GM23338 (cell line): ENCODE data around the gene IL1RN. TPM values are rescaled to one million over a fixed set of nuclear protein-coding genes. Genes with fewer than 3 reads are reported as not detected.

Experiments used
- ATAC-seq: fragments of 200-7000 bp; cut with Tn5 transposase; 3 replicates; pipeline ENCODE4 v1.9.1; 2020
- DNase-seq: peaks from one replicate; pipeline ENCODE4 v3.0.0-alpha.2; 2015; ENCODE audit warnings: low spot score
- H2AFZ ChIP-seq: fragments of 200-600 bp; sonication (generic); 2 replicates; pipeline ENCODE4 v1.8.0; 2016; ENCODE audit warnings: antibody characterized with exemption, mild to moderate bottlenecking, moderate library complexity
- H3F3A ChIP-seq: fragments of 200-600 bp; sonication (generic); replicated peaks from 2 replicates; pipeline ENCODE4 v1.8.0; 2017; ENCODE audit warnings: antibody characterized with exemption, mixed run types, low read depth
- H3K27ac ChIP-seq: fragments of 200-600 bp; sonication (generic); 2 replicates; pipeline ENCODE4 v1.6.1; 2016; ENCODE audit warnings: low read depth
- H3K27me3 ChIP-seq: fragments of 200-600 bp; sonication (generic); 2 replicates; pipeline ENCODE4 v1.8.0; 2016; ENCODE audit warnings: mild to moderate bottlenecking, mixed run types, moderate library complexity; ENCODE audit not compliant: insufficient read depth
- H3K36me3 ChIP-seq: fragments of 200-600 bp; sonication (generic); 2 replicates; pipeline ENCODE4 v1.8.0; 2016; ENCODE audit warnings: mild to moderate bottlenecking; ENCODE audit not compliant: insufficient read depth
- H3K4me1 ChIP-seq: fragments of 200-600 bp; sonication (generic); 2 replicates; pipeline ENCODE4 v1.8.0; 2016; ENCODE audit warnings: mild to moderate bottlenecking, moderate library complexity; ENCODE audit not compliant: insufficient read depth
- H3K4me2 ChIP-seq: fragments of 200-600 bp; sonication (generic); 2 replicates; pipeline ENCODE4 v1.7.1; 2017; ENCODE audit warnings: mixed run types
- H3K4me3 ChIP-seq: fragments of 200-600 bp; sonication (generic); 2 replicates; pipeline ENCODE4 v1.6.1; 2016; ENCODE audit warnings: mixed run types
- H3K79me2 ChIP-seq: fragments of 200-600 bp; sonication (generic); replicated peaks from 2 replicates; pipeline ENCODE4 v1.8.0; 2017; ENCODE audit warnings: mild to moderate bottlenecking; ENCODE audit not compliant: insufficient read depth
- H3K9me2 ChIP-seq: fragments of 200-600 bp; sonication (generic); 2 replicates; pipeline ENCODE4 v1.8.0; 2017; ENCODE audit not compliant: insufficient read depth
- H4K20me1 ChIP-seq: fragments of 200-600 bp; sonication (generic); replicated peaks from 2 replicates; pipeline ENCODE4 v1.8.0; 2017; ENCODE audit warnings: mild to moderate bottlenecking; ENCODE audit not compliant: insufficient read depth
- H3K27ac Mint-ChIP-seq: 2 replicates; pipeline ENCODE4 v1.8.0; 2020; ENCODE audit warnings: inconsistent platforms, mild to moderate bottlenecking, moderate library complexity, mixed read lengths
- H3K27me3 Mint-ChIP-seq: 3 replicates; pipeline ENCODE4 v1.8.0; 2022; ENCODE audit warnings: low read depth, mild to moderate bottlenecking, moderate library complexity, mixed read lengths, inconsistent platforms; ENCODE audit not compliant: insufficient read depth, poor library complexity
- H3K36me3 Mint-ChIP-seq: 3 replicates; pipeline ENCODE4 v1.8.0; 2021; ENCODE audit warnings: low read depth, mild to moderate bottlenecking, inconsistent platforms, moderate library complexity, mixed read lengths
- H3K4me1 Mint-ChIP-seq: 3 replicates; pipeline ENCODE4 v1.8.0; 2020; ENCODE audit warnings: mild to moderate bottlenecking, inconsistent platforms, mixed read lengths
- H3K4me3 Mint-ChIP-seq: 3 replicates; pipeline ENCODE4 v1.8.0; 2021; ENCODE audit warnings: moderate library complexity, mild to moderate bottlenecking, inconsistent platforms, mixed read lengths
- H3K9me3 Mint-ChIP-seq: 3 replicates; pipeline ENCODE4 v1.8.0; 2020; ENCODE audit warnings: moderate library complexity, mild to moderate bottlenecking, inconsistent platforms, mixed read lengths
- CREB1 ChIP-seq: fragments of 250-450 bp; sonication (Bioruptor Pico); IDR thresholded peaks from 2 replicates; pipeline ENCODE4 v1.5.0; 2020; ENCODE audit warnings: low read depth, mild to moderate bottlenecking, moderate library complexity
- CTCF ChIP-seq, 2 experiments: fragments of 200-600 bp in 1 of 2; sonication (generic) in 1 of 2; conservative IDR thresholded peaks; 2 replicates each; pipeline versions ENCODE4 v1.5.1 to v1.6.1; 2016 to 2017; ENCODE audit warnings: antibody characterized with exemption in 2 of 2, low read depth in 2 of 2, mild to moderate bottlenecking in 2 of 2, moderate library complexity in 1 of 2
- ETS1 ChIP-seq: IDR thresholded peaks from 2 replicates; pipeline ENCODE4 v1.6.1; 2016; ENCODE audit warnings: antibody characterized with exemption
- EZH2 ChIP-seq: fragments of 200-600 bp; sonication (generic); IDR thresholded peaks from one replicate; pipeline ENCODE4 v1.8.0; 2017; ENCODE audit warnings: antibody characterized with exemption, mild to moderate bottlenecking, low read depth; ENCODE audit not compliant: unreplicated experiment
- EZH2phosphoT487 ChIP-seq: fragments of 200-600 bp; sonication (generic); IDR thresholded peaks from one replicate; pipeline ENCODE4 v1.8.1; 2018; ENCODE audit warnings: antibody characterized with exemption; ENCODE audit not compliant: unreplicated experiment
- JUNB ChIP-seq: IDR thresholded peaks from one replicate; pipeline ENCODE4 v1.6.1; 2016; ENCODE audit warnings: antibody characterized with exemption; ENCODE audit not compliant: unreplicated experiment
- NANOG ChIP-seq: IDR thresholded peaks from 2 replicates; pipeline ENCODE4 v1.6.1; 2016; ENCODE audit warnings: antibody characterized with exemption, borderline replicate concordance
- POLR2AphosphoS5 ChIP-seq: IDR thresholded peaks from 2 replicates; pipeline ENCODE4 v1.6.1; 2016; ENCODE audit warnings: antibody characterized with exemption, low read depth
- REST ChIP-seq: IDR thresholded peaks from one replicate; pipeline ENCODE4 v1.6.1; 2018; ENCODE audit warnings: antibody characterized with exemption; ENCODE audit not compliant: unreplicated experiment
- STAT1 ChIP-seq: IDR thresholded peaks from one replicate; pipeline ENCODE4 v1.6.1; 2016; ENCODE audit warnings: antibody characterized with exemption; ENCODE audit not compliant: unreplicated experiment
- ZNF114 ChIP-seq: fragments of 250-450 bp; sonication (Bioruptor Pico); IDR thresholded peaks from 2 replicates; pipeline ENCODE4 v1.5.0; 2020; ENCODE audit warnings: mild to moderate bottlenecking, moderate library complexity
- ZNF331 ChIP-seq: fragments of 250-450 bp; sonication (Bioruptor Pico); IDR thresholded peaks from 2 replicates; pipeline ENCODE4 v1.5.0; 2020; ENCODE audit warnings: low read depth, mild to moderate bottlenecking, moderate library complexity
- ZNF462 ChIP-seq: fragments of 250-450 bp; sonication (Bioruptor Pico); IDR thresholded peaks from 2 replicates; pipeline ENCODE4 v1.5.0; 2020; ENCODE audit warnings: mild to moderate bottlenecking, moderate library complexity
- polyA plus RNA-seq: library from polyadenylated mRNA; unstranded; fragments of >200 nt; fragmentation: Nextera tagmentation; extraction: Ambion mirVana; gene quantifications from 2 replicates; pipeline ENCODE4 v1.2.1, GENCODE V29; 2016
- total RNA-seq: library from RNA; depleted of rRNA; stranded (reverse); fragments of >200 nt; shearing (Covaris generic); gene quantifications from 2 replicates; pipeline ENCODE4 v1.2.3, GENCODE V29; 2014

IL1RN gene
- total and polyA plus RNA-seq, 2 experiments from 2014 or later, result not detected

GRCh38 chr2:113102133-113102532 is 25.3 kb upstream of the IL1RN start:
- no peak for TF ChIP-seq EZH2
- no peak for TF ChIP-seq ETS1
- no peak for TF ChIP-seq REST
- no peak for TF ChIP-seq CTCF (conservative IDR thresholded peaks at IDR 0.05; ENCODE audit: low read depth in 2 of 2)
- TF ChIP-seq STAT1, result no peak
- TF ChIP-seq ZNF114 (CRISPR knock-in tag), result no peak
- no peak for TF ChIP-seq ZNF462 (CRISPR knock-in tag)
- no peak for TF ChIP-seq JUNB
- TF ChIP-seq ZNF331 (CRISPR knock-in tag), result no peak
- no peak for TF ChIP-seq CREB1 (CRISPR knock-in tag)
- TF ChIP-seq POLR2AphosphoS5, result no peak
- no peak for TF ChIP-seq EZH2phosphoT487
- TF ChIP-seq NANOG, result no peak
- no peak overlapping the region for H3K27ac Mint-ChIP-seq
- H3K4me3 Mint-ChIP-seq, result no peak overlapping the region
- H3K9me3 Mint-ChIP-seq, result peaks cover 16% of the 10 kb centered on the region
- no peak overlapping the region for H3K4me2 ChIP-seq
- no peaks in the 10 kb centered on the region for H3K27me3 Mint-ChIP-seq
- H3K27ac ChIP-seq, result no peak overlapping the region
- H3K4me1 ChIP-seq, result no peaks in the 10 kb centered on the region
- no peaks in the 10 kb centered on the region for H4K20me1 ChIP-seq
- no peaks in the 10 kb centered on the region for H3K27me3 ChIP-seq
- no peak overlapping the region for H2AFZ ChIP-seq
- no peaks in the 10 kb centered on the region for H3K4me1 Mint-ChIP-seq
- no peaks in the 10 kb centered on the region for H3F3A ChIP-seq
- DNase-seq (no peak), ATAC-seq (no peak)
- 0 out of 3 replicates have a peak, but pooled peaks cover 2% of the 10 kb centered on the region for H3K36me3 Mint-ChIP-seq
- no peaks in the 10 kb centered on the region for H3K79me2 ChIP-seq
- H3K36me3 ChIP-seq, result no peaks in the 10 kb centered on the region
- 0 out of 2 replicates have a peak, but pooled peaks cover 2% of the 10 kb centered on the region for H3K9me2 ChIP-seq
- no peak overlapping the region for H3K4me3 ChIP-seq
